A549 (cell line): ENCODE measurements around the gene FOXRED2.
A peak's percentile ranks its signal among the peaks of the same experiment; 100 is the strongest.

ENCODE experiments used
- ELK1 ChIP-seq: fragments of 150-350 bp; IDR thresholded peaks from 2 replicates; pipeline ENCODE4 v1.6.1; 2014; ENCODE audit warnings: low read depth, mild to moderate bottlenecking, low read length
- KDM1A ChIP-seq: fragments of 200-600 bp; sonication (generic); IDR thresholded peaks from 2 replicates; pipeline ENCODE4 v1.6.1; 2016; ENCODE audit warnings: low read depth, mild to moderate bottlenecking
- MAX ChIP-seq: IDR thresholded peaks from 2 replicates; pipeline ENCODE4 v1.6.1; 2012
- MYC ChIP-seq: IDR thresholded peaks from 2 replicates; pipeline ENCODE4 v1.6.1; 2012; ENCODE audit warnings: mild to moderate bottlenecking, inconsistent platforms, low read length, improper control_type of control experiment, borderline replicate concordance

GRCh38 chr22:36480941-36481392, 25.9 kb downstream of the FOXRED2 start:
- TF ChIP-seq MAX (peak; percentile 65; the same call in 1 of the 2 replicates), ELK1 (no peak), MYC (no peak), KDM1A (no peak)
